ENCODE measurements around the gene TMEM129. TPM values are rescaled to one million over a fixed set of nuclear protein-coding genes. Genes with fewer than 3 reads are reported as not detected.

The TMEM129 gene
- total RNA-seq, 4 donors from 2014 or later = 50.4 to 77.2 (median 57.6) TPM

- TF ChIP-seq EP300 (IDR thresholded peaks at IDR 0.05) (no peak), CTCF (IDR thresholded peaks at IDR 0.05) (peak in 1 of 2 donors; percentile 43)
- H3K36me3 ChIP-seq = no peaks in the 10 kb centered on the region
- no peak for DNase-seq (ENCODE audit: low spot score in 2 of 2)
- H3K9me3 ChIP-seq = no peaks in the 10 kb centered on the region
- peak overlapping the region; percentile 56 for H3K4me3 ChIP-seq
- peaks cover 75% of the 10 kb centered on the region for H3K4me1 ChIP-seq
- H3K27me3 ChIP-seq = peaks cover 38% of the 10 kb centered on the region
- H3K27ac ChIP-seq = peak overlapping the region; percentile 50
- WGBS = 77% methylated on average over 4 of the region's 32 CpGs
These were observed 46.7 kb upstream of the TMEM129 start for GRCh38 chr4:1767770-1768366.

- H3K4me3 ChIP-seq = peak overlapping the region; percentile 56
- 0% methylated on average over 3 of the region's 84 CpGs for WGBS
- H3K27ac ChIP-seq = peak overlapping the region; percentile 50
- TF ChIP-seq CTCF (IDR thresholded peaks at IDR 0.05) = no peak
- no peak for TF ChIP-seq POLR2A (IDR thresholded peaks at IDR 0.05)
- H3K9me3 ChIP-seq = no peaks in the 10 kb centered on the region
- no peaks in the 10 kb centered on the region for H3K36me3 ChIP-seq
- H3K4me1 ChIP-seq = peaks cover 72% of the 10 kb centered on the region
- no peak for DNase-seq (ENCODE audit: low spot score in 2 of 2)
- H3K27me3 ChIP-seq = peaks cover 38% of the 10 kb centered on the region
These were observed 46.1 kb upstream of the TMEM129 start for GRCh38 chr4:1767061-1767769.

GRCh38 chr4:1766106-1767060, 45.3 kb upstream of the TMEM129 start:
- no peak for DNase-seq (ENCODE audit: low spot score in 2 of 2)
- Histone ChIP-seq H3K27me3 (peaks cover 34% of the 10 kb centered on the region), H3K4me3 (peak overlapping the region; percentile 56), H3K9me3 (no peaks in the 10 kb centered on the region), H3K27ac (no peak overlapping the region), H3K4me1 (peaks cover 64% of the 10 kb centered on the region), H3K36me3 (no peaks in the 10 kb centered on the region)
- TF ChIP-seq POLR2A (IDR thresholded peaks at IDR 0.05) (no peak), EP300 (IDR thresholded peaks at IDR 0.05) (no peak), POLR2AphosphoS5 (IDR thresholded peaks at IDR 0.05) (no peak), CTCF (IDR thresholded peaks at IDR 0.05) (no peak)
- 0% methylated on average over 2 of the region's 41 CpGs for WGBS

GRCh38 chr4:1765409-1766072, 44.4 kb upstream of the TMEM129 start:
- H3K4me1 ChIP-seq = peaks cover 62% of the 10 kb centered on the region

GRCh38 chr4:1764670-1765069, 43.5 kb upstream of the TMEM129 start:
- Histone ChIP-seq H3K4me3 (no peak overlapping the region), H3K27me3 (peaks cover 19% of the 10 kb centered on the region), H3K27ac (no peak overlapping the region), H3K4me1 (peaks cover 61% of the 10 kb centered on the region), H3K9me3 (no peaks in the 10 kb centered on the region), H3K36me3 (no peaks in the 10 kb centered on the region)
- 88% methylated on average over 5 of the region's 9 CpGs for WGBS
- no peak for DNase-seq (ENCODE audit: low spot score in 2 of 2)
- TF ChIP-seq POLR2AphosphoS5 (IDR thresholded peaks at IDR 0.05) = no peak
- no peak for TF ChIP-seq POLR2A (IDR thresholded peaks at IDR 0.05)
- no peak for TF ChIP-seq EP300 (IDR thresholded peaks at IDR 0.05)

More at GRCh38 chr4:1765409-1766072, 44.4 kb upstream of the TMEM129 start:
- no peak for DNase-seq (ENCODE audit: low spot score in 2 of 2)
- Histone ChIP-seq H3K27ac (no peak overlapping the region), H3K9me3 (no peaks in the 10 kb centered on the region), H3K4me3 (no peak overlapping the region), H3K36me3 (no peaks in the 10 kb centered on the region), H3K27me3 (peaks cover 27% of the 10 kb centered on the region)
- TF ChIP-seq POLR2A (IDR thresholded peaks at IDR 0.05) = no peak
- no peak for TF ChIP-seq POLR2AphosphoS5 (IDR thresholded peaks at IDR 0.05)
- no peak for TF ChIP-seq EP300 (IDR thresholded peaks at IDR 0.05)
- WGBS = 59% methylated on average over 10 of the region's 10 CpGs
